Measurements from ENCODE around the gene CLDN22. TPM values are rescaled to one million over a fixed set of nuclear protein-coding genes. Genes with fewer than 3 reads are reported as not detected.

The CLDN22 gene
- total RNA-seq, 1 experiment from 2014 or later = not detected

DNA sequence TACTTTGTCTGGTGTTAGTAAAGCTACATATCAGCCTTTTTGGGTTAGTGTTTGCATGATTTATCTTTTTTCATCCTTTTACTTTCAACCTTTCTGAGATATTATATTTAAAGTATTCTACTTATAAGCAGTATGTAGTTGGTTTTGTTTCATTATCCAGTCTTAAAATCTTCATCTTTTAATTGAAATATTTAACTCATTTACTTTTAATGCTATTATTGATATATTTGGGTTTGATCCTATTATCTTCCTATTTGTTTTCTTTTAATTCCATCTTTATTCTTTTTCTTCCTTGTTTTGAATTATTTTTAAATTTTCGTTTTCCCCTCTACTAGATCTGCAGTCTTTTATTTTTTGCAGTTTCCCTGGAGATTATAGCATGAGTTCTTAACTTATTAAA lies 44.0 kb downstream of the CLDN22 start:
- H3K4me1 ChIP-seq (ENCODE audit: low read length) = no peaks in the 10 kb centered on the region
- no peaks in the 10 kb centered on the region for H3K79me2 ChIP-seq (ENCODE audit: low read length)
- no peak overlapping the region for H2AFZ ChIP-seq (ENCODE audit: low read length)
- no peaks in the 10 kb centered on the region for H3K36me3 ChIP-seq (ENCODE audit: insufficient read depth, low read length)
- no peak overlapping the region for H3K9ac ChIP-seq (ENCODE audit: low read length)
- H4K20me1 ChIP-seq (ENCODE audit: insufficient read depth, low read depth, low read length) = no peaks in the 10 kb centered on the region
- no peaks in the 10 kb centered on the region for H3K9me3 ChIP-seq (ENCODE audit: low read length)
- H3K27me3 ChIP-seq (ENCODE audit: low read length) = no peaks in the 10 kb centered on the region
- no peak overlapping the region for H3K4me2 ChIP-seq (ENCODE audit: low read depth, low read length, poor library complexity, severe bottlenecking)
- no peak overlapping the region for H3K27ac ChIP-seq (ENCODE audit: low read length)
- no peak overlapping the region for H3K4me3 ChIP-seq (ENCODE audit: low read length)
- H3K9me2 ChIP-seq (replicated peaks; ENCODE audit: insufficient read depth, low read length) = no peaks in the 10 kb centered on the region
- no peak for DNase-seq

GRCh38 chr4:183272384-183272783 lies 47.7 kb downstream of the CLDN22 start:
- no peak overlapping the region for H3K4me2 ChIP-seq (ENCODE audit: low read depth, low read length, poor library complexity, severe bottlenecking)
- H3K27ac ChIP-seq (ENCODE audit: low read length) = no peak overlapping the region

GRCh38 chr4:183268556-183268955 lies 51.5 kb downstream of the CLDN22 start:
- H3K4me3 ChIP-seq (ENCODE audit: low read length) = no peak overlapping the region
- no peaks in the 10 kb centered on the region for H3K27me3 ChIP-seq (ENCODE audit: low read length)
- no peak overlapping the region for H3K9ac ChIP-seq (ENCODE audit: low read length)
- no peaks in the 10 kb centered on the region for H3K9me3 ChIP-seq (ENCODE audit: low read length)
- no peaks in the 10 kb centered on the region for H3K4me1 ChIP-seq (ENCODE audit: low read length)
- no peak overlapping the region for H3K27ac ChIP-seq (ENCODE audit: low read length)
- no peaks in the 10 kb centered on the region for H3K79me2 ChIP-seq (ENCODE audit: low read length)
- H3K36me3 ChIP-seq (ENCODE audit: insufficient read depth, low read length) = no peaks in the 10 kb centered on the region
- no peak overlapping the region for H2AFZ ChIP-seq (ENCODE audit: low read length)
- no peak overlapping the region for H3K4me2 ChIP-seq (ENCODE audit: low read depth, low read length, poor library complexity, severe bottlenecking)
- no peaks in the 10 kb centered on the region for H3K9me2 ChIP-seq (replicated peaks; ENCODE audit: insufficient read depth, low read length)
- no peak for DNase-seq
- H4K20me1 ChIP-seq (ENCODE audit: insufficient read depth, low read depth, low read length) = no peaks in the 10 kb centered on the region

More at GRCh38 chr4:183272384-183272783, 47.7 kb downstream of the CLDN22 start:
- H3K4me1 ChIP-seq (ENCODE audit: low read length) = no peaks in the 10 kb centered on the region
- no peak overlapping the region for H2AFZ ChIP-seq (ENCODE audit: low read length)
- no peaks in the 10 kb centered on the region for H3K9me3 ChIP-seq (ENCODE audit: low read length)
- no peaks in the 10 kb centered on the region for H4K20me1 ChIP-seq (ENCODE audit: insufficient read depth, low read depth, low read length)
- no peaks in the 10 kb centered on the region for H3K79me2 ChIP-seq (ENCODE audit: low read length)
- H3K4me3 ChIP-seq (ENCODE audit: low read length) = no peak overlapping the region
- no peak for DNase-seq
- no peaks in the 10 kb centered on the region for H3K36me3 ChIP-seq (ENCODE audit: insufficient read depth, low read length)
- no peaks in the 10 kb centered on the region for H3K9me2 ChIP-seq (replicated peaks; ENCODE audit: insufficient read depth, low read length)
- no peaks in the 10 kb centered on the region for H3K27me3 ChIP-seq (ENCODE audit: low read length)
- H3K9ac ChIP-seq (ENCODE audit: low read length) = no peak overlapping the region

Other genes with a start within 250 kb of the CLDN22 start
- gene WWC2, start 221.0 kb downstream of the CLDN22 start, total RNA-seq (2014; rRNA removed; shearing (Covaris generic); ENCODE audit: low replicate concordance) = not detected in 2 replicates
- not detected in 2 replicates for gene CLDN24, start 2.1 kb upstream of the CLDN22 start, total RNA-seq (2014; rRNA removed; shearing (Covaris generic); ENCODE audit: low replicate concordance)
- 11.1 and 16.8 TPM in 2 replicates for gene CDKN2AIP, start 124.4 kb upstream of the CLDN22 start, total RNA-seq (2014; rRNA removed; shearing (Covaris generic); ENCODE audit: low replicate concordance)
- gene ING2, start 184.8 kb upstream of the CLDN22 start, total RNA-seq (2014; rRNA removed; shearing (Covaris generic); ENCODE audit: low replicate concordance) = 5.4 and 7.5 TPM in 2 replicates

All from Karpas-422 (cell line).